Right lobe of liver (tissue), 4 donors: ENCODE measurements around the gene CIAPIN1.

Experiments used
- CTCF ChIP-seq, 4 donors: fragments of 200-600 bp in 3 of 4; fragments of 450-650 bp in 1 of 4; IDR thresholded peaks; one replicate each; pipeline versions ENCODE4 v1.5.1 to v1.8.0; 2016 to 2022; ENCODE audit warnings: antibody characterized with exemption in 4 of 4, mild to moderate bottlenecking in 2 of 4
- POLR2A ChIP-seq: fragments of 450-650 bp; IDR thresholded peaks from one replicate; pipeline ENCODE4 v1.6.1; 2017; ENCODE audit warnings: antibody characterized with exemption, mild to moderate bottlenecking
- donor health status: DM: no; HTN: no; CAD: no.
- donor health status: DM: no; HTN: no; CAD: no.
- donor health status: DM: no; HTN: yes; CAD: no.

- no peak for TF ChIP-seq CTCF (IDR thresholded peaks at IDR 0.05)
- TF ChIP-seq POLR2A = no peak
These were observed 35.8 kb upstream of the CIAPIN1 start for GRCh38 chr16:57482845-57483545.
